A549 (cell line): ENCODE data around the gene THRAP3. TPM values are rescaled to one million over a fixed set of nuclear protein-coding genes. Genes with fewer than 3 reads are reported as not detected.

Experiments
- ATAC-seq, 2 experiments: fragments of 200-7000 bp in 1 of 2; fragments of >200 bp in 1 of 2; cut with Nextera tagmentation in 1 of 2; cut with Tn5 transposase in 1 of 2; 3 replicates each; pipeline versions ENCODE4 v1.8.0 to v1.9.1; 2018 to 2020; ENCODE audit warnings: mild to moderate bottlenecking in 1 of 2, moderate library complexity in 1 of 2
- CTCF ChIA-PET: fragments of 300-600 bp; sonication (Branson Sonifier 250); formaldehyde crosslinking; extraction: SDS; loops from one replicate; lab custom pipeline; 2021; ENCODE audit warnings: antibody characterized with exemption, inconsistent platforms; lab: Yijun Ruan, JAX
- POLR2A ChIA-PET: fragments of 350-600 bp; formaldehyde crosslinking; extraction: SDS; loops from one replicate; lab custom pipeline; 2021; ENCODE audit warnings: antibody characterized with exemption, inconsistent platforms; lab: Yijun Ruan, JAX
- DNase-seq, 2 experiments: peaks; one replicate each; pipeline versions ENCODE4 v3.0.0 to v3.0.0-alpha.2; 2011 to 2016; ENCODE audit warnings: low read depth in 1 of 2, low spot score in 1 of 2
- FAIRE-seq: peaks from 2 replicates; lab custom pipeline; 2011; peaks lifted over from hg19 to GRCh38; lab: Jason Lieb, UNC
- H3K27ac ChIP-seq, 2 experiments: fragments of >200 bp; sonication (Bioruptor Twin); formaldehyde crosslinking; 3 replicates each; pipeline ENCODE4 v1.5.1; 2016 to 2017
- H3K4me1 ChIP-seq: fragments of >200 bp; sonication (Bioruptor Twin); formaldehyde crosslinking; 3 replicates; pipeline ENCODE4 v1.6.1; 2016
- H3K4me2 ChIP-seq: fragments of >200 bp; sonication (Bioruptor Twin); formaldehyde crosslinking; 3 replicates; pipeline ENCODE4 v1.6.1; 2016
- H3K4me3 ChIP-seq: fragments of >200 bp; sonication (Bioruptor Twin); formaldehyde crosslinking; 3 replicates; pipeline ENCODE4 v1.5.1; 2016
- H3K9me3 ChIP-seq: fragments of >200 bp; sonication (Bioruptor Twin); formaldehyde crosslinking; 3 replicates; pipeline ENCODE4 v1.6.1; 2016
- BHLHE40 ChIP-seq: IDR thresholded peaks from 2 replicates; pipeline ENCODE4 v1.6.1; 2012; ENCODE audit warnings: low read depth, low read length, inconsistent platforms
- CHD2 ChIP-seq: fragments of 150-350 bp; IDR thresholded peaks from 2 replicates; pipeline ENCODE4 v1.6.1; 2014; ENCODE audit warnings: low read length; ENCODE audit not compliant: partially characterized antibody
- EP300 ChIP-seq, 2 experiments: fragments of >200 bp; sonication (Bioruptor Twin); formaldehyde crosslinking; IDR thresholded peaks; 2 replicates in 1 of 2; 3 replicates in 1 of 2; pipeline ENCODE4 v1.6.1; 2016 to 2017
- ESRRA ChIP-seq: fragments of 150-350 bp; IDR thresholded peaks from 2 replicates; pipeline ENCODE4 v1.6.1; 2014; ENCODE audit warnings: mild to moderate bottlenecking, low read length, borderline replicate concordance
- FOSB ChIP-seq: fragments of 250-450 bp; sonication (Bioruptor Pico); IDR thresholded peaks from 2 replicates; pipeline ENCODE4 v1.5.0; 2020; ENCODE audit warnings: mild to moderate bottlenecking, moderate library complexity
- FOSL2 ChIP-seq, 2 experiments: fragments of 450-650 bp in 1 of 2; fragments of >200 bp in 1 of 2; sonication (Bioruptor Twin) in 1 of 2; formaldehyde crosslinking; IDR thresholded peaks; 2 replicates each; pipeline versions ENCODE4 v1.5.0 to v1.6.1; 2016 to 2020; ENCODE audit warnings: mild to moderate bottlenecking in 1 of 2, moderate library complexity in 1 of 2
- FOXS1 ChIP-seq: fragments of 250-450 bp; sonication (Bioruptor Pico); IDR thresholded peaks from 2 replicates; pipeline ENCODE4 v1.5.0; 2020; ENCODE audit warnings: mild to moderate bottlenecking, moderate library complexity
- GATA3 ChIP-seq: IDR thresholded peaks from 2 replicates; pipeline ENCODE4 v1.6.1; 2012; ENCODE audit warnings: borderline replicate concordance
- HDAC2 ChIP-seq: fragments of 200-600 bp; sonication (generic); IDR thresholded peaks from 2 replicates; pipeline ENCODE4 v1.6.1; 2016
- HEYL ChIP-seq: fragments of 250-450 bp; sonication (Bioruptor Pico); IDR thresholded peaks from 2 replicates; pipeline ENCODE4 v1.8.0; 2021; ENCODE audit warnings: mild to moderate bottlenecking, moderate library complexity
- MAFK ChIP-seq: fragments of 450-650 bp; IDR thresholded peaks from 2 replicates; pipeline ENCODE4 v1.6.1; 2014; ENCODE audit not compliant: partially characterized antibody
- MAZ ChIP-seq: fragments of 150-350 bp; IDR thresholded peaks from 2 replicates; pipeline ENCODE4 v1.6.1; 2014; ENCODE audit warnings: antibody characterized with exemption, low read depth, low read length, borderline replicate concordance
- MYC ChIP-seq: IDR thresholded peaks from 2 replicates; pipeline ENCODE4 v1.6.1; 2012; ENCODE audit warnings: mild to moderate bottlenecking, inconsistent platforms, low read length, improper control_type of control experiment, borderline replicate concordance
- NR3C1 ChIP-seq: fragments of >200 bp; sonication (Bioruptor Twin); formaldehyde crosslinking; IDR thresholded peaks from 3 replicates; pipeline ENCODE4 v1.6.1; 2017
- POLR2A ChIP-seq: IDR thresholded peaks from 2 replicates; pipeline ENCODE4 v1.6.1; 2012; ENCODE audit warnings: mild to moderate bottlenecking, low read length
- RAD21 ChIP-seq, 2 experiments: fragments of >200 bp in 1 of 2; sonication (Bioruptor Twin) in 1 of 2; formaldehyde crosslinking in 1 of 2; IDR thresholded peaks in 1 of 2; conservative IDR thresholded peaks in 1 of 2; 2 replicates in 1 of 2; 3 replicates in 1 of 2; pipeline ENCODE4 v1.6.1; 2012 to 2018; ENCODE audit warnings: inconsistent platforms in 1 of 2
- SMC3 ChIP-seq: fragments of >200 bp; sonication (Bioruptor Twin); formaldehyde crosslinking; IDR thresholded peaks from 3 replicates; pipeline ENCODE4 v1.6.1; 2018; ENCODE audit warnings: inconsistent platforms
- WGBS: methylation state at CpG from one replicate; pipeline ENCODE4 v1.1.6; 2017; ENCODE audit errors: missing lambda C conversion rate; 5-methylcytosine and 5-hydroxymethylcytosine counted together
- polyA plus RNA-seq, 4 experiments: library from polyadenylated mRNA; depleted of rRNA in 3 of 4; stranded (reverse); fragments of >200 nt; fragmentation: RNase III in 1 of 4; extraction: RNeasy Plus Mini Kit Qiagen cat#74134 plus additional on column Dnase treatment in 1 of 4; gene quantifications; 2 replicates in 3 of 4; 3 replicates in 1 of 4; pipeline ENCODE4 v1.2.3, GENCODE V29; 2011 to 2017
- TF ChIP-seq, protein P1 (sequence below): fragments of >200 bp; sonication (Bioruptor Twin); formaldehyde crosslinking; IDR thresholded peaks from 3 replicates; pipeline ENCODE4 v1.5.1; 2016
- TF ChIP-seq, protein P2 (sequence below): IDR thresholded peaks from 2 replicates; pipeline ENCODE4 v1.6.1; 2012
- TF ChIP-seq, protein P3 (sequence below): fragments of 250-450 bp; sonication (Bioruptor Pico); IDR thresholded peaks from 2 replicates; pipeline ENCODE4 v1.5.0; 2020; ENCODE audit warnings: low read depth, mild to moderate bottlenecking, moderate library complexity
- TF ChIP-seq, protein P4 (sequence below): fragments of 250-450 bp; sonication (Bioruptor Pico); IDR thresholded peaks from 2 replicates; pipeline ENCODE4 v1.5.0; 2021; ENCODE audit warnings: mild to moderate bottlenecking, moderate library complexity, borderline replicate concordance
- TF ChIP-seq, protein P5 (sequence below): fragments of 200-600 bp; sonication (generic); IDR thresholded peaks from 2 replicates; pipeline ENCODE4 v1.6.1; 2016; ENCODE audit warnings: antibody characterized with exemption, mild to moderate bottlenecking, moderate library complexity

The THRAP3 gene
- polyA plus RNA-seq, 2 of the 4 experiments (the other 2 are of a cell fraction), result 60.0 to 60.7 TPM

DNA sequence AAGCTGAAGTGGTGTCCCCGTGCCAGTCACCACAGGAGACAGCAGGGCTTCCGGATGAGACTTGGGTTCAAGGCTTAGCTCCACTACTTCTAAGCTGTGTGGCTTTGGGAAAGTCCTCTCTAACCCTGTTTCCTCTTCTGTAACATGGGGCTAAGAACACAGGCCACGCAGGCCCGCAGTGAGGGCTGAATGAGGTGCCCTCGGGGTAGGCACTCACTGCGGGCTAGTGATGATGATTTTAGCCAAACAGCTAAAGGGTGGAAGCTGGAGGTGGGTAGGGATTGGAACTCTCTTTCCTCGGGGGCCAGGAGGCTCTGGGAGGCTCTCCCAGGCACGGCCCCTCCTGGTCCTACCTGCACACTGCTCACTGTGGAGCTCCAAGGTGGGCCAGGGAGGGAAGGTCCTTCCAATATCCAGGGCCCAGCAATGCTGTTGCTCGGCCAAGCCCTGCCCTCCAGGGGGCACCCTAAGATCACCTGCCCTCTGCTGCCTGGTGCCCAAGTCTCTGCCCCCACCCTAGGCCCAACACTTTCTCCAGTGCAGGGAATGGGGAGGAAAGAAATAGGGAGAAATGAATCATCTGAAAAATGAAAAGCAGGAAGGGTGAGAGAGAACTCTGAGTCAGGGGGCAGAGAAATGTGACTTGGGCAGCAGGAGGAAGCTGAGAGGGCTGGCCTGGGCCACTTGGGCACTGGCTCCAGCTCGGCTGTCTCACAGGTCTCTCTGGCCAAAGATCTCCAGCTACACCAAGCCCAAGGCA, 118.4 kb downstream of the THRAP3 start:
- Histone ChIP-seq H3K4me3 (no peak overlapping the region), H3K4me2 (no peak overlapping the region), H3K4me1 (peaks cover 10% of the 10 kb centered on the region), H3K27ac (peak overlapping the region; percentile 45 to 78; a peak in 4 of 6 replicates), H3K9me3 (no peaks in the 10 kb centered on the region)
- DNase-seq, result peak; percentile 44 to 61
- WGBS, result 73% methylated on average over 8 of the region's 10 CpGs
- FAIRE-seq, result no peak
- ChIA-PET CTCF (interaction anchor here (0.6 to 17.8 kb wide), 41 partner anchors 9 to 256 kb away, joined by 3 to 201 read pairs (median 6); partner anchors contain the start of genes EVA1B, LSM10, OSCP1 and STK40), POLR2A (interaction anchor here (1.5 kb wide), 1 partner anchor 44 kb away, joined by 4 read pairs; no protein-coding TSS in a partner anchor)
- ATAC-seq, result peak; percentile 83 to 92
- TF ChIP-seq, protein P1, sequence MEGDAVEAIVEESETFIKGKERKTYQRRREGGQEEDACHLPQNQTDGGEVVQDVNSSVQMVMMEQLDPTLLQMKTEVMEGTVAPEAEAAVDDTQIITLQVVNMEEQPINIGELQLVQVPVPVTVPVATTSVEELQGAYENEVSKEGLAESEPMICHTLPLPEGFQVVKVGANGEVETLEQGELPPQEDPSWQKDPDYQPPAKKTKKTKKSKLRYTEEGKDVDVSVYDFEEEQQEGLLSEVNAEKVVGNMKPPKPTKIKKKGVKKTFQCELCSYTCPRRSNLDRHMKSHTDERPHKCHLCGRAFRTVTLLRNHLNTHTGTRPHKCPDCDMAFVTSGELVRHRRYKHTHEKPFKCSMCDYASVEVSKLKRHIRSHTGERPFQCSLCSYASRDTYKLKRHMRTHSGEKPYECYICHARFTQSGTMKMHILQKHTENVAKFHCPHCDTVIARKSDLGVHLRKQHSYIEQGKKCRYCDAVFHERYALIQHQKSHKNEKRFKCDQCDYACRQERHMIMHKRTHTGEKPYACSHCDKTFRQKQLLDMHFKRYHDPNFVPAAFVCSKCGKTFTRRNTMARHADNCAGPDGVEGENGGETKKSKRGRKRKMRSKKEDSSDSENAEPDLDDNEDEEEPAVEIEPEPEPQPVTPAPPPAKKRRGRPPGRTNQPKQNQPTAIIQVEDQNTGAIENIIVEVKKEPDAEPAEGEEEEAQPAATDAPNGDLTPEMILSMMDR, result peak; percentile 79
- TF ChIP-seq, protein P2, sequence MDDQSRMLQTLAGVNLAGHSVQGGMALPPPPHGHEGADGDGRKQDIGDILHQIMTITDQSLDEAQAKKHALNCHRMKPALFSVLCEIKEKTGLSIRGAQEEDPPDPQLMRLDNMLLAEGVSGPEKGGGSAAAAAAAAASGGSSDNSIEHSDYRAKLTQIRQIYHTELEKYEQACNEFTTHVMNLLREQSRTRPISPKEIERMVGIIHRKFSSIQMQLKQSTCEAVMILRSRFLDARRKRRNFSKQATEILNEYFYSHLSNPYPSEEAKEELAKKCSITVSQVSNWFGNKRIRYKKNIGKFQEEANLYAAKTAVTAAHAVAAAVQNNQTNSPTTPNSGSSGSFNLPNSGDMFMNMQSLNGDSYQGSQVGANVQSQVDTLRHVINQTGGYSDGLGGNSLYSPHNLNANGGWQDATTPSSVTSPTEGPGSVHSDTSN, result no peak
- TF ChIP-seq FOSL2 (IDR thresholded peaks at IDR 0.05) (no peak), FOSL2 (CRISPR knock-in tag; IDR thresholded peaks at IDR 0.05) (peak; percentile 43), SMC3 (peak; percentile 81), MYC (no peak), RAD21 (conservative IDR thresholded peaks at IDR 0.05 in 1 of 2, IDR thresholded peaks at IDR 0.05 in 1 of 2) (peak; percentile 89 to 94), FOSB (CRISPR knock-in tag) (no peak)

DNA sequence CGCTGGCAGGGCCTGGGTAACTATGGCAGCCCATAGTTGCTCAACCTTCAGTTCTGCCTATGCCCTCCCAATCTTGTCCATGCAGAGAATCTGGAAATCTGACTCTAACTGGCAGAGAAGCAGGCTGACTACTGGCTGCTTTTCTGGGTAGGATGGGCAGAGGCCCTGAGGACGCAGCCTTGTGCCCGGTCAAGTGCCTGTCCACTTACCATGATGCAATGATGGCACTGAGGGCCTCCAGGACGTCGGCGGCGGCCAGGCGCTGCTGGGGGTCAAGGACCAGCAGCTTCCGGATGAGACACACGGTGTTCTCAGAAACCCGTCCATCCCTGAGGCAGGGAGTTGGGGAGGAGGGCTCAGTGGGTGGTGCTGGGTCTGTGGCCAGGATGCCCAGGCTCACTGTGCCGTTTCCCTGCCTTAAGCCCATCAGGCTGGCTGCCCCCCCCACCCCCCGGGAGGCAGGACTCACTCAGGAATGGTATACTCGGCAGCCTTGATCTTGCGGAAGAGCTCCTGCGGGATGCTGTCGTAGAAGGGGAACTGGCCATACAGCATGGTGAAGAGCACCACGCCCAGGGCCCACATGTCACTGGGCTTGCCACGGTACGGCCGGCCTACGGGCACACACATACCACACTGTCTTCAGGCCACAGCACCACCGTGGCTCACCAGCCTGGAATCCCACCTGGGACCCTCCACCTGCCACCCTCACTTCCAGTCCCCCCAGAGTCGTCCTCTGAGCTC, 119.6 kb downstream of the THRAP3 start:
- no peak overlapping the region for H3K4me2 ChIP-seq
- ATAC-seq (no peak), FAIRE-seq (no peak), DNase-seq (no peak)
- peaks cover 12% of the 10 kb centered on the region for H3K4me1 ChIP-seq
- 92% methylated on average over 7 of the region's 24 CpGs for WGBS
- H3K9me3 ChIP-seq, result no peaks in the 10 kb centered on the region
- no peak overlapping the region for H3K4me3 ChIP-seq
- ChIA-PET CTCF (interaction anchor here (0.5 to 17.8 kb wide), 18 partner anchors 7 to 223 kb away, joined by 3 to 201 read pairs (median 12); partner anchors contain the start of genes EVA1B, OSCP1 and STK40), POLR2A (interaction anchor here (0.6 to 1.5 kb wide), 2 partner anchors 43 to 66 kb away, joined by 4 to 7 read pairs; no protein-coding TSS in a partner anchor)
- peak overlapping the region in 1 of 2 experiments; percentile 78; a peak in 4 of 6 replicates for H3K27ac ChIP-seq
- TF ChIP-seq MAFK (no peak), NR3C1 (no peak), EP300 (IDR thresholded peaks at IDR 0.05) (no peak), ESRRA (no peak), HDAC2 (no peak), BHLHE40 (no peak), CHD2 (no peak), MAZ (no peak), GATA3 (no peak), POLR2A (no peak), HEYL (CRISPR knock-in tag) (no peak), FOSL2 (IDR thresholded peaks at IDR 0.05) (no peak), FOSL2 (CRISPR knock-in tag; IDR thresholded peaks at IDR 0.05) (no peak), FOXS1 (no peak)
- TF ChIP-seq, protein P3, sequence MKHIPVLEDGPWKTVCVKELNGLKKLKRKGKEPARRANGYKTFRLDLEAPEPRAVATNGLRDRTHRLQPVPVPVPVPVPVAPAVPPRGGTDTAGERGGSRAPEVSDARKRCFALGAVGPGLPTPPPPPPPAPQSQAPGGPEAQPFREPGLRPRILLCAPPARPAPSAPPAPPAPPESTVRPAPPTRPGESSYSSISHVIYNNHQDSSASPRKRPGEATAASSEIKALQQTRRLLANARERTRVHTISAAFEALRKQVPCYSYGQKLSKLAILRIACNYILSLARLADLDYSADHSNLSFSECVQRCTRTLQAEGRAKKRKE, result no peak
- TF ChIP-seq, protein P4, sequence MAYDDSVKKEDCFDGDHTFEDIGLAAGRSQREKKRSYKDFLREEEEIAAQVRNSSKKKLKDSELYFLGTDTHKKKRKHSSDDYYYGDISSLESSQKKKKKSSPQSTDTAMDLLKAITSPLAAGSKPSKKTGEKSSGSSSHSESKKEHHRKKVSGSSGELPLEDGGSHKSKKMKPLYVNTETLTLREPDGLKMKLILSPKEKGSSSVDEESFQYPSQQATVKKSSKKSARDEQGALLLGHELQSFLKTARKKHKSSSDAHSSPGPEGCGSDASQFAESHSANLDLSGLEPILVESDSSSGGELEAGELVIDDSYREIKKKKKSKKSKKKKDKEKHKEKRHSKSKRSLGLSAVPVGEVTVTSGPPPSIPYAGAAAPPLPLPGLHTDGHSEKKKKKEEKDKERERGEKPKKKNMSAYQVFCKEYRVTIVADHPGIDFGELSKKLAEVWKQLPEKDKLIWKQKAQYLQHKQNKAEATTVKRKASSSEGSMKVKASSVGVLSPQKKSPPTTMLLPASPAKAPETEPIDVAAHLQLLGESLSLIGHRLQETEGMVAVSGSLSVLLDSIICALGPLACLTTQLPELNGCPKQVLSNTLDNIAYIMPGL (CRISPR knock-in tag), result no peak
- TF ChIP-seq, protein P5, sequence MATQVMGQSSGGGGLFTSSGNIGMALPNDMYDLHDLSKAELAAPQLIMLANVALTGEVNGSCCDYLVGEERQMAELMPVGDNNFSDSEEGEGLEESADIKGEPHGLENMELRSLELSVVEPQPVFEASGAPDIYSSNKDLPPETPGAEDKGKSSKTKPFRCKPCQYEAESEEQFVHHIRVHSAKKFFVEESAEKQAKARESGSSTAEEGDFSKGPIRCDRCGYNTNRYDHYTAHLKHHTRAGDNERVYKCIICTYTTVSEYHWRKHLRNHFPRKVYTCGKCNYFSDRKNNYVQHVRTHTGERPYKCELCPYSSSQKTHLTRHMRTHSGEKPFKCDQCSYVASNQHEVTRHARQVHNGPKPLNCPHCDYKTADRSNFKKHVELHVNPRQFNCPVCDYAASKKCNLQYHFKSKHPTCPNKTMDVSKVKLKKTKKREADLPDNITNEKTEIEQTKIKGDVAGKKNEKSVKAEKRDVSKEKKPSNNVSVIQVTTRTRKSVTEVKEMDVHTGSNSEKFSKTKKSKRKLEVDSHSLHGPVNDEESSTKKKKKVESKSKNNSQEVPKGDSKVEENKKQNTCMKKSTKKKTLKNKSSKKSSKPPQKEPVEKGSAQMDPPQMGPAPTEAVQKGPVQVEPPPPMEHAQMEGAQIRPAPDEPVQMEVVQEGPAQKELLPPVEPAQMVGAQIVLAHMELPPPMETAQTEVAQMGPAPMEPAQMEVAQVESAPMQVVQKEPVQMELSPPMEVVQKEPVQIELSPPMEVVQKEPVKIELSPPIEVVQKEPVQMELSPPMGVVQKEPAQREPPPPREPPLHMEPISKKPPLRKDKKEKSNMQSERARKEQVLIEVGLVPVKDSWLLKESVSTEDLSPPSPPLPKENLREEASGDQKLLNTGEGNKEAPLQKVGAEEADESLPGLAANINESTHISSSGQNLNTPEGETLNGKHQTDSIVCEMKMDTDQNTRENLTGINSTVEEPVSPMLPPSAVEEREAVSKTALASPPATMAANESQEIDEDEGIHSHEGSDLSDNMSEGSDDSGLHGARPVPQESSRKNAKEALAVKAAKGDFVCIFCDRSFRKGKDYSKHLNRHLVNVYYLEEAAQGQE, result no peak
- TF ChIP-seq, protein P2, result no peak
